H1 (cell line): ENCODE measurements around the gene FNDC3A.

Source experiments
- ASH2L ChIP-seq: fragments of 200-600, 300-600 bp; sonication (generic); IDR thresholded peaks from one replicate; pipeline ENCODE4 v1.7.1; 2017; ENCODE audit warnings: low read length
- CBX5 ChIP-seq: fragments of 300-800, 300-1000 bp; sonication (generic); IDR thresholded peaks from 2 replicates; pipeline ENCODE4 v1.7.1; 2016; ENCODE audit warnings: antibody characterized with exemption, low read length, low read depth
- CTCF ChIP-seq, 3 experiments: IDR thresholded peaks; 1 replicate in 2 of 3; 2 replicates in 1 of 3; pipeline versions ENCODE4 v1.5.1 to v1.6.1; 2011; ENCODE audit warnings: low read length in 3 of 3, mild to moderate bottlenecking in 3 of 3, inconsistent platforms in 2 of 3, low read depth in 1 of 3, moderate library complexity in 1 of 3; ENCODE audit not compliant: insufficient read depth in 1 of 3; ENCODE audit errors: control extremely low read depth in 1 of 3
- EGR1 ChIP-seq: IDR thresholded peaks from 2 replicates; pipeline ENCODE4 v1.6.1; 2011; ENCODE audit warnings: low read depth, low read length, borderline replicate concordance
- EP300 ChIP-seq, 2 experiments: IDR thresholded peaks; 1 replicate in 1 of 2; 2 replicates in 1 of 2; pipeline ENCODE4 v1.6.1; 2011 to 2012; ENCODE audit warnings: low read depth in 2 of 2, low read length in 2 of 2, mild to moderate bottlenecking in 2 of 2, borderline replicate concordance in 1 of 2, inconsistent platforms in 1 of 2, moderate library complexity in 1 of 2
- EZH2 ChIP-seq: fragments of 200-600 bp; sonication (generic); IDR thresholded peaks from 2 replicates; pipeline ENCODE4 v1.7.1; 2012; ENCODE audit warnings: low read depth, mild to moderate bottlenecking, moderate library complexity, low read length, inconsistent platforms; ENCODE audit not compliant: severe bottlenecking
- HDAC6 ChIP-seq: IDR thresholded peaks from one replicate; pipeline ENCODE4 v1.7.1; 2012; ENCODE audit warnings: low read depth, mild to moderate bottlenecking, inconsistent platforms, low read length, moderate library complexity
- JUND ChIP-seq: IDR thresholded peaks from 2 replicates; pipeline ENCODE4 v1.6.1; 2011; ENCODE audit warnings: mild to moderate bottlenecking, improper control_type of control experiment, low read length
- NANOG ChIP-seq: IDR thresholded peaks from 2 replicates; pipeline ENCODE4 v1.6.1; 2011; ENCODE audit warnings: low read length, low read depth, mild to moderate bottlenecking, inconsistent platforms; ENCODE audit not compliant: insufficient read depth, poor library complexity, severe bottlenecking
- SIN3A ChIP-seq, 2 experiments: IDR thresholded peaks in 1 of 2; conservative IDR thresholded peaks in 1 of 2; 2 replicates each; pipeline ENCODE4 v1.6.1; 2011 to 2012; ENCODE audit warnings: low read length in 2 of 2, improper control_type of control experiment in 1 of 2, low read depth in 1 of 2, mild to moderate bottlenecking in 1 of 2
- SP1 ChIP-seq: IDR thresholded peaks from 2 replicates; pipeline ENCODE4 v1.6.1; 2011; ENCODE audit warnings: low read depth, low read length
- TBP ChIP-seq: IDR thresholded peaks from 2 replicates; pipeline ENCODE4 v1.6.1; 2011; ENCODE audit warnings: low read depth, low read length, improper control_type of control experiment
- TF ChIP-seq, protein P1 (sequence below): IDR thresholded peaks from 2 replicates; pipeline ENCODE4 v1.6.1; 2012; ENCODE audit warnings: low read length, inconsistent platforms

DNA sequence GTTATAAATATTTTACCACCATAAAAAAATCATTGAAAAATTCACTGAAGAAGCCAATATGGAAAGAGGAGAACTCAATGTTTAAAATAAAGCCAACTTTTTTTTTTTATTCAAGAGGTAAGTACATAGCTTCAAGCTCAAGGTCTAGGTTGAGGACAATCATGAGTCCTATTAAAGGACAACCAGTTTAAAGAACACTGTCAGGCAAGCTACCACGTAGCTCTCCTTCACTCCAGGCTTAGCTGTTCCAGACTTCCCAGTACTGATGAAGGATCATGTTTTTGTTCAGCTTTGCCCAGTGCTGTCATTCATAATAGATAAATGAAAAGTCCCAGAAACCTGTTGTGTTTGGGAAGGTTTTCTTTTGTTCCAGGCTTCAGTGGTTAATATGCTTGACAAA is 234.4 kb downstream of the FNDC3A start:
- no peak for TF ChIP-seq SIN3A (conservative IDR thresholded peaks at IDR 0.05 in 1 of 2, IDR thresholded peaks at IDR 0.05 in 1 of 2; ENCODE audit: low read depth in 1 of 2, low read length in 2 of 2)
- TF ChIP-seq JUND, result no peak
- no peak for TF ChIP-seq EP300 (IDR thresholded peaks at IDR 0.05; ENCODE audit: borderline replicate concordance in 1 of 2, low read depth in 2 of 2, low read length in 2 of 2)
- no peak for TF ChIP-seq CTCF (IDR thresholded peaks at IDR 0.05; ENCODE audit: control extremely low read depth in 1 of 3, insufficient read depth in 1 of 3, low read depth in 1 of 3, low read length in 3 of 3)
- TF ChIP-seq SP1, result no peak
- no peak for TF ChIP-seq ASH2L
- no peak for TF ChIP-seq HDAC6
- TF ChIP-seq TBP, result no peak
- TF ChIP-seq, protein P1, sequence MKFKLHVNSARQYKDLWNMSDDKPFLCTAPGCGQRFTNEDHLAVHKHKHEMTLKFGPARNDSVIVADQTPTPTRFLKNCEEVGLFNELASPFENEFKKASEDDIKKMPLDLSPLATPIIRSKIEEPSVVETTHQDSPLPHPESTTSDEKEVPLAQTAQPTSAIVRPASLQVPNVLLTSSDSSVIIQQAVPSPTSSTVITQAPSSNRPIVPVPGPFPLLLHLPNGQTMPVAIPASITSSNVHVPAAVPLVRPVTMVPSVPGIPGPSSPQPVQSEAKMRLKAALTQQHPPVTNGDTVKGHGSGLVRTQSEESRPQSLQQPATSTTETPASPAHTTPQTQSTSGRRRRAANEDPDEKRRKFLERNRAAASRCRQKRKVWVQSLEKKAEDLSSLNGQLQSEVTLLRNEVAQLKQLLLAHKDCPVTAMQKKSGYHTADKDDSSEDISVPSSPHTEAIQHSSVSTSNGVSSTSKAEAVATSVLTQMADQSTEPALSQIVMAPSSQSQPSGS, result no peak
- no peak for TF ChIP-seq CBX5
- no peak for TF ChIP-seq EGR1
- no peak for TF ChIP-seq NANOG
- no peak for TF ChIP-seq EZH2
